Spleen (tissue), 7 donors: ENCODE results near the gene CYSLTR1.

Experiments
- CTCF ChIP-seq, 11 experiments: fragments of 200-600 bp in 7 of 11; fragments of 450-650 bp in 4 of 11; sonication (generic) in 4 of 11; IDR thresholded peaks in 8 of 11; conservative IDR thresholded peaks in 3 of 11; 1 replicate in 7 of 11; 2 replicates in 4 of 11; pipeline versions ENCODE4 v1.4.0 to v1.8.0; 2016 to 2021; ENCODE audit warnings: antibody characterized with exemption in 11 of 11, inconsistent platforms in 4 of 11, mild to moderate bottlenecking in 1 of 11
- POLR2A ChIP-seq, 3 donors: fragments of 450-650 bp; IDR thresholded peaks; one replicate each; pipeline ENCODE4 v1.5.1; 2017; ENCODE audit warnings: antibody characterized with exemption in 3 of 3, mild to moderate bottlenecking in 1 of 3
- donor health status: DM: no; HTN: no; CAD: no; lungs with moderate emphysema.
- donor health status: DM: no; HTN: no; CAD: no.
- donor health status: DM: no; HTN: no; CAD: no.

- TF ChIP-seq CTCF (IDR thresholded peaks at IDR 0.05 in 8 of 11, conservative IDR thresholded peaks at IDR 0.05 in 3 of 11) (no peak), POLR2A (IDR thresholded peaks at IDR 0.05) (no peak)
Observed at GRCh38 chrX:78326401-78326800, 1.0 kb downstream of the CYSLTR1 start.
